Fibroblast of villous mesenchyme (primary cell): ENCODE data around the gene XRCC5. TPM values are rescaled to one million over a fixed set of nuclear protein-coding genes. Genes with fewer than 3 reads are reported as not detected.
"Not testable (repeated sequence)": the region's sequence is repeated elsewhere in the genome, so short reads cannot be mapped to it uniquely, and the experiment has no call there.

Source experiments
- DNase-seq: peaks from one replicate; pipeline ENCODE4 v3.0.0-alpha.2; 2010; ENCODE audit warnings: low read depth
- H3K4me3 ChIP-seq: 2 replicates; pipeline ENCODE4 v1.5.1; 2011; ENCODE audit warnings: low read depth, mild to moderate bottlenecking, low read length
- total RNA-seq: library from RNA; depleted of rRNA; stranded (reverse); fragments of >200 nt; gene quantifications from 2 replicates; pipeline ENCODE4 v1.2.3, GENCODE V29; 2012
- TF ChIP-seq, protein P1 (sequence below): IDR thresholded peaks from 2 replicates; pipeline ENCODE4 v1.5.1; 2012; ENCODE audit warnings: low read depth, mild to moderate bottlenecking, low read length; ENCODE audit not compliant: insufficient read depth

The XRCC5 gene
- total RNA-seq, 1 donor: 278 TPM

DNA sequence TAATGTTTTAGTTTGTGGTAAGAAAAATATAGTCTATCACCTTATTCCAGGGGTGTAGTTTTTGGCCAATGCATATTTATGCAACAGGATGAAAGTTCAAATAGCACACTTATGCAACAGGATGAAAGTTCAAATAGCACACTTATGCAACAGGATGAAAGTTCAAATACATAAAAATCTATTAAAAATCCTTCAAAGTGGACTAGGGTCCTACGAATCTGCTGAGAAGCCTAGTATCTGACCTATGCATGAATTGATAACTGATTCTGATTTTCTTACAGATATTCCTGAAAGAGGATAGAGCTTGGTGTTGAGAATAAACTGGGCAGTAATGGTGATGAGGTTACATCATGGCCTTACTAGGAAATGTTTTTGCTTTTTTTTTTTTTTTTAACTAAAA, 30.4 kb upstream of the XRCC5 start:
- H3K4me3 ChIP-seq: no peak overlapping the region
- DNase-seq: peak; percentile 44
- TF ChIP-seq, protein P1, sequence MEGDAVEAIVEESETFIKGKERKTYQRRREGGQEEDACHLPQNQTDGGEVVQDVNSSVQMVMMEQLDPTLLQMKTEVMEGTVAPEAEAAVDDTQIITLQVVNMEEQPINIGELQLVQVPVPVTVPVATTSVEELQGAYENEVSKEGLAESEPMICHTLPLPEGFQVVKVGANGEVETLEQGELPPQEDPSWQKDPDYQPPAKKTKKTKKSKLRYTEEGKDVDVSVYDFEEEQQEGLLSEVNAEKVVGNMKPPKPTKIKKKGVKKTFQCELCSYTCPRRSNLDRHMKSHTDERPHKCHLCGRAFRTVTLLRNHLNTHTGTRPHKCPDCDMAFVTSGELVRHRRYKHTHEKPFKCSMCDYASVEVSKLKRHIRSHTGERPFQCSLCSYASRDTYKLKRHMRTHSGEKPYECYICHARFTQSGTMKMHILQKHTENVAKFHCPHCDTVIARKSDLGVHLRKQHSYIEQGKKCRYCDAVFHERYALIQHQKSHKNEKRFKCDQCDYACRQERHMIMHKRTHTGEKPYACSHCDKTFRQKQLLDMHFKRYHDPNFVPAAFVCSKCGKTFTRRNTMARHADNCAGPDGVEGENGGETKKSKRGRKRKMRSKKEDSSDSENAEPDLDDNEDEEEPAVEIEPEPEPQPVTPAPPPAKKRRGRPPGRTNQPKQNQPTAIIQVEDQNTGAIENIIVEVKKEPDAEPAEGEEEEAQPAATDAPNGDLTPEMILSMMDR: no peak

DNA sequence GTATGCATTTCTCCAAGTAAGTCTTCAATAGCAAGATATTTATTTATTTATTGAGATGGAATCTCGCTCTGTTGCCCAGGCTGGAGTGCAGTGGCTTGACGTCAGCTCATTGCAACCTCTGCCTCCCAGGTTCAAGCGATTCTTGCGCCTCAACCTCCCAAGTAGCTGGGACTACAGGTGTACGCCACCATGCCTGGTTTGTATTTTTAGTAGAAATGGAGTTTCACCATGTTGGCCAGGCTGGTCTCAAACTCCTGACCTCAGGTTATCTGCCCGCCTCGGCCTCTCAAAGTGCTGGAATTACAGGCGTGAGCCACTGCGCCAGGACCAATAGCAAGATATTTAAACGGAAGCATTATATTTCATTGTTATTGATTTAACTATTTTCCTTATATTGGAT, 29.1 kb upstream of the XRCC5 start:
- H3K4me3 ChIP-seq, DNase-seq: not testable (repeated sequence)

GRCh38 chr2:216081012-216081411, 28.1 kb upstream of the XRCC5 start:
- peak overlapping the region; percentile 60 for H3K4me3 ChIP-seq
- DNase-seq: no peak
- TF ChIP-seq, protein P1: no peak

DNA sequence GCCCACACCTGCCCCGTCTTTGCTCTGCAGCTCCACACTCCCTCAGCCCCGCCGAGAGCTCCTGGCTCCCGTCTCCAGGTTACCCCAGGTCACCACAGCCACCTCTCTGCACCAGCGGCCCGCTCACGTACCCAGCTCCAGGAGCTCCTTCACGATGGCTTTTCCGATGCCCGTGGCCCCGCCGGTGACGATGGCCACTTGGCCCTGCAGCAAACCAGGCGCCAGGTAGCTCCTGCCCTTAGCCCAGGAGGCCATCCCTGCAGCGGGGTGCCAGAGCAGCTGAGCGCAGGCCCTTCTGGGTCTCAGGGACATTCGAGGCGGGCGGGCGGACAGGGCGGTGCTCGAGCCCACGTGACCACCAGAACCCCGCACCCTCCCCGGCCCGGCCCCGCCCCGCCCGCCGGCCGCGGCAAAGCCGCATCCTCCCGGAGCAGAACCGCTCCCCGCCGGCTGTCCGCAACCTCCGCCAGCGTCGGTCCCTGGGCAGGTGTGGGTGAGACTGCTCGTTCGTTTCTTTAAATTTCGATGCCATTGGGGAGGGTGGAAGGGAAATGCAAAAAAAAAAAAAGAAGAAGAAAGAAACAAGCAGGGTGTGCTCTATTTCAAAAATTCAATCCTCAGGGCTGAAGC, 27.5 kb upstream of the XRCC5 start, which contains the start of the genes PECR and TMEM169:
TSS of gene PECR (minus strand) at position 323 of the 630 bp plus-strand sequence. CDS start at position 255, 68 bp downstream.
TSS of gene TMEM169 (plus strand) at position 433 of the 630 bp plus-strand sequence. CDS start 14,045 bp downstream, outside the sequence.
- TF ChIP-seq, protein P1: no peak
- peak within 1 kb of the TSS; percentile 60 for H3K4me3 ChIP-seq
- DNase-seq: peak; percentile 42

DNA sequence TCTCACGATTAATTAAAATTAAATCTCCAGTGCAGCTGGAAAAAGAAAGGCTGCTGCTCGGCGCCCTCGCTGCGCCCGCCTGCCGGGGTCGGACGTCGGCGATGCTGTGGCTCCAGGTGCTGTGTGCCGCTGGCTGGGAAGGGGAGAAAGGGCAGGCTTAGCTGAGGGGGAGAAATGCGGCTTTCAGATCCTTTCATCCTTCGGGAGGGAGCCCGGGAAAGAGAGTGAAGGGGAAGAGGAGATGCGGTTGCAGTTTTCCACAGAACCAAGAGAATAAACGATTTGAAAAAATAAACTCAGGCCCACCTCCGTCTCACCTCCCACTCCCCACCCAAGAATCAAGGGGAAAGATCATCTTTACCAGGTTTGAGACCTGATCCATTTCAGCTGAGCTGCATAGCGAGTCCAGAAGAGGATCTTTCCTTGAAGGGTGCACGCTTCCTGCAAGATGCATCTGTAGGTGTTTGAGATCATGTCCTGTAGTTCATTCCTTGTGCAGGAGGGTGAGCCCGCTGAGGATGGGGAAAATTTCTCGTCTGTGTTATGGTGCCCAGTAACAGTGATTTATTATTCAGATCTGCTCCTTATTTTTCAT, 26.9 kb upstream of the XRCC5 start:
- TF ChIP-seq, protein P1: no peak
- H3K4me3 ChIP-seq: peak overlapping the region; percentile 60
- no peak for DNase-seq

DNA sequence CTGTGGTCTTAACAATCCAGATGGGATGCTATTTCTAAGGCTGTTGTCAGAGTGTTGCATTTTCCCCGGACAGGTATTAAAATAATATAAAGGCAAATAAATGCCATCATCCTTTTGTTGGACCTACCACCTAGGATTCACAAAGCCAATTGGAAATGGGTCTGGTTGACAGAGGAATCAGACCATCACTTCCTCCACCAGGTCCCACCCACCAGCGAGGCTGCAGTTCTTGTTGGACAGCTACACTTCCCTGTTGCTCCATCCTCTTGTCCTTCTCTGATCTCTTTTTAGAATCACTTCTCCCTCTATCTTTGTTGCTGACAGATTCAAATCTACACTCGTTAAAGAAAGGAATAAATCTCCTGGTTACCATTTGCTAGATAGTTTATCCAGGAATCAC, 26.3 kb upstream of the XRCC5 start:
- H3K4me3 ChIP-seq: no peak overlapping the region
- no peak for DNase-seq
- TF ChIP-seq, protein P1: no peak

DNA sequence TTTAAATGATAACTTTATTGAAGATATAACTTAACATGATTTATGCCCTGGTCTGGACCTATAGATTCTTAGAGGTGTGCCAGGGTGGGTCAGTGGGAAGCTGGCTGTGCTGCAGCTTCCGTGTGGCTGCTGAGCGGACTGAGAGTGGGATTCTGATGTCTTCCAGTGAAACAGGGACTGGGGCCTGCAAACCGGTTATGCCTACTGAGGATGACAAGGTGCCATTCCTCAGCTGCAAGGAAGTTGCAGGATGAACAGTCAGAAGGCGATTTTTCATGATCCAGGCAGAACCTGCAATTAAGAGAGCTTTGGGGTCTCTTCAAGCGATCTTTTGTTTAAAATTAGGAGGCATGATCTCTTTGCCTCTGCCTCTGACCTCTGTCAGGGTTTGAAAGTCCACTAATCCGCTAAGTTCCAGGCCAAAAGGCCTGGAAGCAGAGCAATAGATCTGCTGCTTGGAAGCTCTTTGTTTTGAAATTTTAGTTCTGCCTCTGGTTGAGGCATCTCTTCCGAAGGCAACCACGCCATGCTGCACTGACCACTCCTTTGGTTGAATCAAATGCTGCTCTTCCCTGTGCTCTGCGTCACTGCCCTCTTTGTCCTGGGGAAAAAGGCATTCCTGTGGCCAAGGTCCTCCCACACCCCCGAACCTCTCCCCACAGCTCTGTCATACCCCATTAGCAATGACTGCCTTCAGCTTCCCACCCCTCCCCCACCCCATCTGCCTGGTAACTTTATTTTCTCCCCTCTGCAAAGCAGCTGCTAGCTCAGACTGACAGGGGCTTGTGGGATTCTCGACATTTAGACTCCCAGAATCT, 25.5 kb upstream of the XRCC5 start:
- H3K4me3 ChIP-seq: no peak overlapping the region
- TF ChIP-seq, protein P1: no peak
- peak; percentile 18 for DNase-seq
